ENCODE measurements around the gene PALLD.

Gene PALLD

GRCh38 chr4:168840392-168840763 lies 343.5 kb downstream of the PALLD start:
- FAIRE-seq, result no peak
- TF ChIP-seq POLR2AphosphoS5 (IDR thresholded peaks at IDR 0.05; ENCODE audit: low read depth, low read length), result no peak
- TF ChIP-seq TAF1 (IDR thresholded peaks at IDR 0.05; ENCODE audit: low read depth, low read length), result no peak
- TF ChIP-seq SPI1 (IDR thresholded peaks at IDR 0.05; ENCODE audit: low read depth, low read length), result no peak
- no peak for TF ChIP-seq POLR2A (IDR thresholded peaks at IDR 0.05; ENCODE audit: low read depth, low read length)
- TF ChIP-seq PAX5 (IDR thresholded peaks at IDR 0.05; ENCODE audit: insufficient read depth, low read length, severe bottlenecking), result no peak
- no peak for TF ChIP-seq POU2F2 (IDR thresholded peaks at IDR 0.05; ENCODE audit: low read depth, low read length)
- no peak for DNase-seq (ENCODE audit: insufficient read length, low spot score)

- FAIRE-seq, result no peak
- DNase-seq (ENCODE audit: insufficient read length, low spot score), result no peak
- TF ChIP-seq POLR2A (IDR thresholded peaks at IDR 0.05; ENCODE audit: low read depth, low read length), result no peak
- no peak for TF ChIP-seq POU2F2 (IDR thresholded peaks at IDR 0.05; ENCODE audit: low read depth, low read length)
- no peak for TF ChIP-seq SPI1 (IDR thresholded peaks at IDR 0.05; ENCODE audit: low read depth, low read length)
- TF ChIP-seq POLR2AphosphoS5 (IDR thresholded peaks at IDR 0.05; ENCODE audit: low read depth, low read length), result no peak
- no peak for TF ChIP-seq PAX5 (IDR thresholded peaks at IDR 0.05; ENCODE audit: insufficient read depth, low read length, severe bottlenecking)
- TF ChIP-seq TAF1 (IDR thresholded peaks at IDR 0.05; ENCODE audit: low read depth, low read length), result no peak
Measured at GRCh38 chr4:168841000-168841671, 344.3 kb downstream of the PALLD start.

- DNase-seq (ENCODE audit: insufficient read length, low spot score), result no peak
- no peak for TF ChIP-seq POLR2A (IDR thresholded peaks at IDR 0.05; ENCODE audit: low read depth, low read length)
- TF ChIP-seq POU2F2 (IDR thresholded peaks at IDR 0.05; ENCODE audit: low read depth, low read length), result no peak
- TF ChIP-seq POLR2AphosphoS5 (IDR thresholded peaks at IDR 0.05; ENCODE audit: low read depth, low read length), result no peak
- no peak for TF ChIP-seq SPI1 (IDR thresholded peaks at IDR 0.05; ENCODE audit: low read depth, low read length)
- TF ChIP-seq PAX5 (IDR thresholded peaks at IDR 0.05; ENCODE audit: insufficient read depth, low read length, severe bottlenecking), result no peak
- TF ChIP-seq TAF1 (IDR thresholded peaks at IDR 0.05; ENCODE audit: low read depth, low read length), result no peak
- no peak for FAIRE-seq
Measured at GRCh38 chr4:168841672-168842019, 344.8 kb downstream of the PALLD start.

- DNase-seq (ENCODE audit: insufficient read length, low spot score) (no peak), FAIRE-seq (no peak)
- no peak for TF ChIP-seq POLR2AphosphoS5 (IDR thresholded peaks at IDR 0.05; ENCODE audit: low read depth, low read length)
- TF ChIP-seq TAF1 (IDR thresholded peaks at IDR 0.05; ENCODE audit: low read depth, low read length), result no peak
- TF ChIP-seq POU2F2 (IDR thresholded peaks at IDR 0.05; ENCODE audit: low read depth, low read length), result no peak
- TF ChIP-seq PAX5 (IDR thresholded peaks at IDR 0.05; ENCODE audit: insufficient read depth, low read length, severe bottlenecking), result no peak
- TF ChIP-seq SPI1 (IDR thresholded peaks at IDR 0.05; ENCODE audit: low read depth, low read length), result no peak
- no peak for TF ChIP-seq POLR2A (IDR thresholded peaks at IDR 0.05; ENCODE audit: low read depth, low read length)
Measured at GRCh38 chr4:168842186-168842585, 345.3 kb downstream of the PALLD start.

GRCh38 chr4:168843635-168844034 lies 346.8 kb downstream of the PALLD start:
- DNase-seq (ENCODE audit: insufficient read length, low spot score) (no peak), FAIRE-seq (no peak)
- TF ChIP-seq TAF1 (IDR thresholded peaks at IDR 0.05; ENCODE audit: low read depth, low read length), result no peak
- no peak for TF ChIP-seq SPI1 (IDR thresholded peaks at IDR 0.05; ENCODE audit: low read depth, low read length)
- TF ChIP-seq POLR2A (IDR thresholded peaks at IDR 0.05; ENCODE audit: low read depth, low read length), result no peak
- TF ChIP-seq POLR2AphosphoS5 (IDR thresholded peaks at IDR 0.05; ENCODE audit: low read depth, low read length), result no peak
- TF ChIP-seq PAX5 (IDR thresholded peaks at IDR 0.05; ENCODE audit: insufficient read depth, low read length, severe bottlenecking), result no peak
- no peak for TF ChIP-seq POU2F2 (IDR thresholded peaks at IDR 0.05; ENCODE audit: low read depth, low read length)

GRCh38 chr4:168844353-168845049 lies 347.6 kb downstream of the PALLD start:
- DNase-seq (ENCODE audit: insufficient read length, low spot score), result no peak
- no peak for FAIRE-seq
- TF ChIP-seq TAF1 (IDR thresholded peaks at IDR 0.05; ENCODE audit: low read depth, low read length) (no peak), SPI1 (IDR thresholded peaks at IDR 0.05; ENCODE audit: low read depth, low read length) (no peak), POU2F2 (IDR thresholded peaks at IDR 0.05; ENCODE audit: low read depth, low read length) (no peak), POLR2AphosphoS5 (IDR thresholded peaks at IDR 0.05; ENCODE audit: low read depth, low read length) (no peak), PAX5 (IDR thresholded peaks at IDR 0.05; ENCODE audit: insufficient read depth, low read length, severe bottlenecking) (no peak), POLR2A (IDR thresholded peaks at IDR 0.05; ENCODE audit: low read depth, low read length) (no peak)

- DNase-seq (ENCODE audit: insufficient read length, low spot score), result no peak
- TF ChIP-seq TAF1 (IDR thresholded peaks at IDR 0.05; ENCODE audit: low read depth, low read length) (no peak), SPI1 (IDR thresholded peaks at IDR 0.05; ENCODE audit: low read depth, low read length) (no peak)
- no peak for FAIRE-seq
Measured at GRCh38 chr4:168845897-168846296, 349.0 kb downstream of the PALLD start.

- FAIRE-seq (no peak), DNase-seq (ENCODE audit: insufficient read length, low spot score) (no peak)
- no peak for TF ChIP-seq TAF1 (IDR thresholded peaks at IDR 0.05; ENCODE audit: low read depth, low read length)
Measured at GRCh38 chr4:168846414-168846813, 349.6 kb downstream of the PALLD start.

GRCh38 chr4:168847771-168848502 lies 351.1 kb downstream of the PALLD start:
- DNase-seq (ENCODE audit: insufficient read length, low spot score), result no peak
- FAIRE-seq, result no peak
- TF ChIP-seq POU2F2 (IDR thresholded peaks at IDR 0.05; ENCODE audit: low read depth, low read length) (no peak), POLR2AphosphoS5 (IDR thresholded peaks at IDR 0.05; ENCODE audit: low read depth, low read length) (no peak), SPI1 (IDR thresholded peaks at IDR 0.05; ENCODE audit: low read depth, low read length) (no peak), POLR2A (IDR thresholded peaks at IDR 0.05; ENCODE audit: low read depth, low read length) (no peak), PAX5 (IDR thresholded peaks at IDR 0.05; ENCODE audit: insufficient read depth, low read length, severe bottlenecking) (no peak), TAF1 (IDR thresholded peaks at IDR 0.05; ENCODE audit: low read depth, low read length) (no peak)

All from GM12891 (cell line).